Measurements from ENCODE around the gene ZNF428. TPM values are rescaled to one million over a fixed set of nuclear protein-coding genes. Genes with fewer than 3 reads are reported as not detected.

Gene ZNF428
- total RNA-seq, 1 donor from 2014 or later = 27.1 TPM

GRCh38 chr19:43662487-43662886 lies 43.1 kb upstream of the ZNF428 start:
- intact Hi-C loops (cut with DNase I) = no loop called here
- no peaks in the 10 kb centered on the region for H3K9me3 ChIP-seq
- TF ChIP-seq CTCF (IDR thresholded peaks at IDR 0.05) = peak; percentile 14
- H3K27ac ChIP-seq = no peak overlapping the region
- no peak for ATAC-seq
- H3K4me1 ChIP-seq = peaks cover 16% of the 10 kb centered on the region
- H3K4me3 ChIP-seq = no peak overlapping the region
- DNase-seq = no peak
- H3K27me3 ChIP-seq = no peaks in the 10 kb centered on the region
- H3K36me3 ChIP-seq = peaks cover 57% of the 10 kb centered on the region

GRCh38 chr19:43660971-43661360 lies 41.5 kb upstream of the ZNF428 start:
- no peak for TF ChIP-seq CTCF (IDR thresholded peaks at IDR 0.05)
- intact Hi-C loops (cut with DNase I) = no loop called here
- no peaks in the 10 kb centered on the region for H3K27me3 ChIP-seq
- ATAC-seq (no peak), DNase-seq (no peak)
- H3K4me1 ChIP-seq = peaks cover 13% of the 10 kb centered on the region
- peaks cover 52% of the 10 kb centered on the region for H3K36me3 ChIP-seq
- H3K27ac ChIP-seq = no peak overlapping the region
- H3K4me3 ChIP-seq = no peak overlapping the region
- no peaks in the 10 kb centered on the region for H3K9me3 ChIP-seq

GRCh38 chr19:43660301-43660970 lies 41.0 kb upstream of the ZNF428 start:
- Histone ChIP-seq H3K27me3 (no peaks in the 10 kb centered on the region), H3K27ac (no peak overlapping the region), H3K36me3 (peaks cover 53% of the 10 kb centered on the region), H3K4me3 (no peak overlapping the region), H3K9me3 (no peaks in the 10 kb centered on the region), H3K4me1 (peaks cover 13% of the 10 kb centered on the region)
- no peak for ATAC-seq
- no peak for DNase-seq
- no peak for TF ChIP-seq CTCF (IDR thresholded peaks at IDR 0.05)
- intact Hi-C loops (cut with DNase I) = no loop called here

GRCh38 chr19:43658494-43658893 lies 39.1 kb upstream of the ZNF428 start:
- intact Hi-C loops (cut with DNase I) = no loop called here
- Histone ChIP-seq H3K27me3 (no peaks in the 10 kb centered on the region), H3K36me3 (peaks cover 59% of the 10 kb centered on the region)

GRCh38 chr19:43658001-43658400 lies 38.6 kb upstream of the ZNF428 start:
- Histone ChIP-seq H3K9me3 (no peaks in the 10 kb centered on the region), H3K27ac (no peak overlapping the region), H3K27me3 (no peaks in the 10 kb centered on the region), H3K4me1 (no peaks in the 10 kb centered on the region), H3K4me3 (no peak overlapping the region), H3K36me3 (peaks cover 64% of the 10 kb centered on the region)
- intact Hi-C loops (cut with DNase I) = no loop called here
- DNase-seq = no peak
- no peak for TF ChIP-seq CTCF (IDR thresholded peaks at IDR 0.05)
- no peak for ATAC-seq

More at GRCh38 chr19:43658494-43658893, 39.1 kb upstream of the ZNF428 start:
- no peak for TF ChIP-seq CTCF (IDR thresholded peaks at IDR 0.05)
- ATAC-seq (no peak), DNase-seq (no peak)
- no peak overlapping the region for H3K4me3 ChIP-seq
- peaks cover 2% of the 10 kb centered on the region for H3K4me1 ChIP-seq
- no peaks in the 10 kb centered on the region for H3K9me3 ChIP-seq
- no peak overlapping the region for H3K27ac ChIP-seq

GRCh38 chr19:43656436-43656835 lies 37.0 kb upstream of the ZNF428 start:
- no peaks in the 10 kb centered on the region for H3K4me1 ChIP-seq
- DNase-seq = no peak
- no peak overlapping the region for H3K27ac ChIP-seq
- intact Hi-C loops (cut with DNase I) = no loop called here
- no peak for TF ChIP-seq CTCF (IDR thresholded peaks at IDR 0.05)
- H3K9me3 ChIP-seq = no peaks in the 10 kb centered on the region
- no peak for ATAC-seq
- peaks cover 66% of the 10 kb centered on the region for H3K36me3 ChIP-seq
- H3K4me3 ChIP-seq = no peak overlapping the region
- H3K27me3 ChIP-seq = no peaks in the 10 kb centered on the region
